HG03135 (cell line): ENCODE measurements around the gene SNORC.
"Not testable (repeated sequence)": the region's sequence is repeated elsewhere in the genome, so short reads cannot be mapped to it uniquely, and the experiment has no call there.

Experiments used
- ATAC-seq: cut with Tn5 transposase; IDR thresholded peaks from one replicate; pipeline ENCODE4 v1.9.1; 2021; ENCODE audit warnings: mild to moderate bottlenecking, moderate library complexity; ENCODE audit not compliant: unreplicated experiment

Gene SNORC

DNA sequence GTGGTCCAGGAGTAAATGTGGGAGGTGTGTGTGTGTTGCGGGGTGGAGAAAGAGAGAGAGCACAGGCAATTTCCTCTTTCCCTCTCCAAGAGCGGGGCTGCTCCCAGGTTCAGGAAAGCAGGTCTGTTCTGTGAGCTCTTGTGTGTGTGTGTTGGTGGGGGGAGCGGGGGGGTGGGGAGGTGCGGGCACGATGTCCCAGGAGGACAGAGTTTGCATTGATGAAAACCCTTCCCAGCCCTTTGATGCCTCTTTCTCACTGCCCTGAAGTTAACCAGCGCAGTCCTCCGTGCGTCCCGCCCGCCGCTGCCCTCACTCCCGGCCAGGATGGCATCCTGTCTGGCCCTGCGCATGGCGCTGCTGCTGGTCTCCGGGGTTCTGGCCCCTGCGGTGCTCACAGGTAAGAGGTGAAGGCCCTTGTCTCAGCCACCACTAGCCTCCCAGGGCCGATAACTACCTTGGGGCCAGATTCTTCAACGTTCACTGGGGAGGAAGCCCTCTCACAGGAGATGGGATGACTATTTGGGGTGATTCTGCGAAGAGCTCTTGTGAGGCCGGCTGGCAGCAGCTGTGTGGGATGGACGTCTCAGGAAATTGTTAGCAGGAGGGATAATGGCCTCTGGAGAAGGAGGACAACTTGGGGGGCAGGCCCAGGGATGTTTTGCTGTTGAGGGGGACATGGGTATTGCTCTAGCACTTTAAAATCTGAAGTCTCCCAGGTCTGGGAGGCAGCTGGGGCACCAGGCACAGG is at the start of gene SNORC:
SNORC (plus strand) TSS at position 247 of the 748 bp plus-strand sequence; CDS start at position 325, 78 bp downstream.
- ATAC-seq: no peak

GRCh38 chr2:232829988-232830387 is 40.1 kb upstream of the SNORC start:
- ATAC-seq: no peak

DNA sequence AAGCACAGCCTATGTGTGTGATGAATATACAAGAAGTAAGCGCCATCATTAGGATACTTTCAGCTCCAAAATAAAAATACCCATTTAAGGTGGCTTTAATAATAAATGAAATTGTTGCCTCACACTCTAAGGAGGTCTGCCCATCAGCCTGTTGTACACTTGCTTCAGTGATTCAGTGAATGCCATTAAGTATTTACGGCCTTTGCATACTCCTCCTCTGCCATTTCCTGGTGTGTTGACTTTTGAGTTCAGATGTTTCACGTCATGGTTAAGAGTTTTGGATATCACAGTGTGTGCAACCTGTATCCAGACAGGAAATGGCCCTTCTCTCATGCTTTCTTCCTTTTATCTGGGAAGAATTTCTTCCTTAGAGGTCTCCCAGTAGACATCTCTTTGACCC is 38.6 kb upstream of the SNORC start:
- no peak for ATAC-seq

DNA sequence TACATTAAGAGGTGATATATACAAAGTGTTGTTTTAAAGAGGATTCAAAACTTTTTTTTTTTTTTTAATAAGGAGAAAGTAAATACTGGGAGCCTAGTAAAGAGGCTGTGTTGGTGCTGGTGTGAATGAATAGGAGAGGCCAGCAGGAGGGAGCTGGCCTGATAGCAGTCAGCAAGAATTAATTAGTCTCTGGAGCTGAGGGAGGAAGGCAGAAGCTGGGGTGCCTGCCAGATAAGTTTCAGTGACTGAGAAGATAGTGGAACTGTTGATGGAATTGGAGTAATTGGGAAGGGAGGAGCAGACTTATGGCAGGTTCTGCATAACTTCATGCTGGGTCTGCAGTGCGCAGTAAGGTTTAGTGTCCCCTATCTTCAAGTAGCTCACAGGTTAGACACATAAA is 36.2 kb upstream of the SNORC start:
- no peak for ATAC-seq

GRCh38 chr2:232835687-232836208 is 34.3 kb upstream of the SNORC start:
- no peak for ATAC-seq

GRCh38 chr2:232836934-232837333 is 33.1 kb upstream of the SNORC start:
- no peak for ATAC-seq

- peak; percentile 88 for ATAC-seq
Measured at GRCh38 chr2:232838406-232838874, 31.6 kb upstream of the SNORC start.

DNA sequence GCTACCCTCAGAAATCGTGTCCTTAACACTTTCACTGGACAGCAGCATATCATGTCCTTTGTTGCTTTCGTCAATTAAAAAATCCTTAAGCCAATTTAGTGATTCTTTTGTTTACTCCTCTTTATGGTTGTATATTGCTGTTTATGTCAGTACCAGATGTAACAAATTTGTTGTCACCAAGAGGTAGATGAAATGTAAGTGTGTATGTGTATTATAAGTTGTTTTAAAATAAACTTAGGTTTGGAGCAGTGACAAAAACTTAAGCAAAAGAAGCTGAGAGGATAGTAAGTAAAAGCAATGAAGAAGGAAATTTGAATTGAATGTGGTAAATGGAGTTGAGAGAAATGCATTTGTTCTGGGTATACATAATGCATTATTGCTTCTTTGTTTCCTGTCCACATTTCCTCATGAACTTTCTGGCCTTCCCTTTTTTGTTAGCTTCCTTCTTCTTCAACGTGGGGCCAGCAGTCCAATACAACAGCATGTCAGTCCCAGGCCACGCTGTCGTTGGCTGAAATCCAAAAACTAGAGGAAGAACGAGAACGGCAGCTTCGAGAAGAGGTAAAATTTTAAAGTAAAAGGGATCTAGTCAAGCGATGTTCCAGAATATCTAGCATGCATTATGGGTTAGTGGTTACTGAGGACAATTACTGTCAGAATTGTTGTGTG is 30.5 kb upstream of the SNORC start:
- ATAC-seq: no peak

DNA sequence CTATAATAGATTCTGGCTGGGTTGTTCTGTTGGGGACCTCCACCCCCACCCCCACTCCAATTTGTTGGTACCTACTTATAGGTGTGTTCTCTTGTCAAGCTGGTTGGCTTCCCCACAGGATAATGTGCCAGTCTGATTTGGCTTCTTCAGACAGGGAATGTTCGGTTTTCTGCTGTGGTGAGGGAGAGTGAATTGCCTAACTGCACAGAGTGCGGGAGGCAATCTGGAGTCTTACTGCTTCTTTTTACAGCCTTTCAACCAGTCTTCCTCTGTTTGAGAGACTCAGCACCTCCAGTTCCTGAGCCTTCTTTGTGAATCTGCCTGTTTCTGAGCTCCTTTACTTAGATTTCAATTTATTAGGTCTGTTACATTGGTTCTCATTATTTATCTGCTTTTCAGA is 27.4 kb upstream of the SNORC start:
- no peak for ATAC-seq

GRCh38 chr2:232843834-232844233 is 26.2 kb upstream of the SNORC start:
- ATAC-seq: no peak

DNA sequence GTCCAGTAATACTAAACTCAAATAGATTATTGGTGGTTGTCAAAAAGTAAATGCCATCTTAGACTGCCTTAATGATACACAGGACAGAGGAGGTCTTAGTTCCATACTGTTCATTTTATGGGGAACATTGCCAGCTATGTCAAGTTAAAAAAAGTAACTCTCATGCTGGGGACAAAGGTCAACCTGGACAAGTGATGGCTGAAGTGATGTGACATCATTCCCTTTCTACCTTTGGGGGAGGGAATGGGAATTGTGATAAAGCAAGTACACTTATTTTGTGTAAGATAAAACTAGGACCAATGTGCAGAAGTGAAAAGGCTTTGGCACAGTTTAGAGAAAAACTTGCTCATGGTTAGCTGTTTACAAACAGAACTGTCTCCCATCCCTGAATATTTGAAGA is 24.0 kb upstream of the SNORC start:
- no peak for ATAC-seq

DNA sequence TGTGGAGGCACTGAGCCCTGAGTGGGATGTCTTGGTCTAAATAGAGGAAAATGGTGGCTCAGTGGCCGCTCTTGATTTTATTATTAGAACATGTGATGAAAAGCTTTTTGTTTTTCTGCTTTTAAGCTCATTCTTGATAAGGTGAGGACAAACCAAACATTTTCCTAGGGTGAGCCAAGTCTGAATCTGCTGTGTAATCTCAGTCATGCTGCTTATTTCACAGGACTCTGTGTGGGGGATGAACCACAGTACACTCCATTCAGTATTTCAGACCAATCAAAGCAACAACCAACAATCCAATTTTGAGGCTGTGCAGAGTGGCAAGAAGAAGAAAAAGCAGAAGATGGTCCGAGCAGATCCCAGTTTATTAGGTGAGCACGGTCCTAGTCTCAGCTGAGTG is 20.0 kb upstream of the SNORC start:
- ATAC-seq: no peak

DNA sequence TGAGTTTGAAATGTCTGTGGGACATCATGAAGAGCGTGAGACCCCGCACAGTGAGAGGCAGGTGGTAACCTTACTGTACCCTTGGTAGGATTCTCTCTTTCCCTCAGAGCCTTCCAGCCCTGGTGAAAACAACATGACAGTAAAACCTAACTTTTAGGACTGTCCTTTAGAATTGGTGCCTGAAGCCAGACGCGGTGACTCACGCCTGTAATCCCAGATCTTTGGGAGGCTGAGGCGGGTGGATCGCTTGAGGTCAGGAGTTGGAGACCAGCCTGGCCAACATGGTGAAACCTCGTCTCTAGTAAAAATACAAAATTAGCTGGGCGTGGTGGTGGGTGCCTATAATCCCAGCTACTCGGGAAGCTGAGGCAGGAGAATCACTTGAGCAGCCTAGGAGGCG is 18.0 kb upstream of the SNORC start:
- not testable (repeated sequence) for ATAC-seq

DNA sequence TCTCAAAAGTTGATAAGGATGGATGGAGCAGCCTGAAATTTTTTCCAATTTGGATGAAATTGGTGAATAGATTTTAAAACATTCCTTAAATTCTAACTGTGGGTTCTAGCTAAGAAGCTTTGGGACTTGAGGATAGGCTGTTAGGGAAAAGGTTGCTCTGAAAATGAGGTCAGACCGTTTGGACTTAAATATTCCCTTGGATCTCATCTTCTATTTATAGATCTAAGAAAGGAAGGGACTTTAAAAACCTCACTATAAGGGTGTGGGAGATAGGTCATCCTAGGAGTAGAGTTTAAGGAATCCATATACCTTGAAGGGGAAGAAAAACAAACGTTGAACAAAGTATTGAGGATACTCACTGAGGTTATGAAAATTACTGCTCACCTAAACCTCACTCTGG is 17.4 kb upstream of the SNORC start:
- ATAC-seq: no peak

DNA sequence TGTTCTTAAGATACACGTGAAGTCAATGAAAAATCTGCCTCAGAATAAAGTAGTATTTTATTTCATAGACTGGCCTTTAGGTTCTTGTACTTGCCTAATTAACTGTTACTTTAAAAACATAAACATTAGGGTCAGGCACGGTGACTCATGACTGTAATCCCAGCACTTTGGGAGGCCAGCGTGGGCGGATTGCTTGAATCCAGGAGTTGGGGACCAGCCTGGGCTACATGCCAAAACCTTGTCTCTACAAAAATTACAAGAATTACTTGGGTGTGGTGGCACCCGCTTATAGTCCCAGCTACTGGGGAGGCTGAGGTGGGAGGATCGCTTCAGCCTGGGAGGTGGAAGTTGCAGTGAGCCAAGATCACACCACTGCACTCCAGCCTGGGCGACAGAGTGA is 16.0 kb upstream of the SNORC start:
- ATAC-seq: no peak

DNA sequence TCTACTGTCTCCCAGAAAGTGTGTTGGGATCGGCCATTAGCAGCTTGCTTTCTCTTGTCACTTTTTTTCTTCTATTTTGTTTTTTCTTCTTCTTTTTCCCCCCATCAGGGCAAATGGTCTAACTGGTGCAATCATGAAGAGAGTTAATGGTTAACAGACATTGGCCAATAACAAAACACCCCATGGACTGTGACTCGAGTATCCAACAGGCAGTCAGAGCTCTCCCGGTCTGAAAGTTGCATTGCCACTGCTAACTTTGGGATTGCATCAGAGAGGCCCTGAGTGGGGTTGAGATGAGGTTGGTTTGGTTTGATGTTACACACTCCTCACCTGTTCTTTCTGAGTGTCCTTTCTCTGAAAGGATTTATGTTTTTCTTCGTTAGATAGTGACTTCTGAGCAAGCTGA is 12.9 kb upstream of the SNORC start:
- ATAC-seq: no peak

DNA sequence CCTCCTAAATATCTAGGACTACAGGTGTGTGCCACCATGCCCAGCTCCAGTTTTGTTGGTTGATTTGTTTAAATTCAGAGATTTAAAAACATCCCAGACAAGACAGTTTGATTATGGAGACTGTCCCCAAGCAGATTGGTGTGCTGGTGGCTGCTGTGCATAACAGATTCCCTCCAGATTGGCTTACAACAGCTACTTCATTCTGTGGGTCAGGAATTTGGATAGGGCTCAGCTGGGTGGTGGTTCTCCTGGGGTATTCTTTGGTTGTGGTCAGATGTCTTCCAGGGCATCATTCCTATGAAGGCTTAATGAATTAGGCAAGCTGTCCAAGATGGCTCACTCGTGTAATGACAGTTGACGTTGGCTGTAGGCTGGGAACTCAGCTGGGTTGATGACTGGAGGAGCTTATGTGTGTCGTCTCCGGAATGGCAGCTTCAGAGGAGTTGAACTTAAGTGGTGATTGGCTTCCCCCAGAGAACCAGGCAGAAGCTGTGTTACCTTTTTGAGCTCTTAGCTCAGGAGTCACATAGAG is 10.6 kb upstream of the SNORC start:
- no peak for ATAC-seq

- ATAC-seq: no peak
Measured at GRCh38 chr2:232860593-232861241, 9.3 kb upstream of the SNORC start.

- no peak for ATAC-seq
Measured at GRCh38 chr2:232861353-232861752, 8.7 kb upstream of the SNORC start.

DNA sequence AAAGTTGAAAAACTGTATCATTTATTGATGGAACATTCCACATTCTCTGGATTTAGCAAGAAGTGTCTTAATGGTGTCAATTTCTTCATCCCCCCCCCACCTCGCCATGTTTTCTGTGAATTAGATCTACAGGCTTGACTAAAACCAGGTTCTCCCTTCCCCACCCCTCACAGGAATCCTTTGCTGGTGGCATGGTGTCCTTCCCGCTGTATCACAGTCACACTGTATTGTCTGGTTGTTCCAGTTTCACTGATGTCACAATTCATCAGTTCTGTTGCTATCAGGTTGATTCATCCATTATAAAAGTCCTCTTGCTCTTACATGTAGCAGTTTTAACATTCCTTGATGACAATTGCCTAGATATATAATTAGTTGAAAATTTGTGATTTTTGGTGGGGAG is 6.1 kb upstream of the SNORC start:
- ATAC-seq: no peak

- no peak for ATAC-seq
Measured at GRCh38 chr2:232865165-232865564, 4.9 kb upstream of the SNORC start.
